Naive thymus-derived CD4-positive, alpha-beta T cell (primary cell): Measurements from ENCODE around the gene EZR. TPM values are rescaled to one million over a fixed set of nuclear protein-coding genes. Genes with fewer than 3 reads are reported as not detected.

Experiments used
- ATAC-seq: fragments of 150-1000 bp; cut with Tn5 transposase; 2 replicates; pipeline ENCODE4 v1.10.0; 2021; ENCODE audit warnings: mild to moderate bottlenecking, moderate library complexity
- CTCF ChIA-PET: fragments of 350-600 bp; sonication (Branson Sonifier 250); formaldehyde crosslinking; loops from one replicate; lab custom pipeline; 2021; ENCODE audit warnings: antibody characterized with exemption; lab: Charles Lee
- POLR2A ChIA-PET: fragments of 350-600 bp; sonication (Branson Sonifier 250); formaldehyde crosslinking; loops from one replicate; lab custom pipeline; 2021; ENCODE audit warnings: antibody characterized with exemption, inconsistent platforms; lab: Charles Lee
- DNase-seq, 9 donors: peaks; one replicate each; pipeline versions ENCODE4 v3.0.0 to v3.0.0-alpha.2; 2020 to 2022; ENCODE audit warnings: mixed read lengths in 1 of 9
- H3K27ac ChIP-seq: one replicate; pipeline ENCODE4 v1.7.0; 2013; ENCODE audit warnings: mild to moderate bottlenecking, low read depth, low read length, moderate library complexity
- H3K27me3 ChIP-seq, 2 donors: one replicate each; pipeline ENCODE4 v1.7.0; 2013; ENCODE audit warnings: low read length in 2 of 2, mild to moderate bottlenecking in 2 of 2, moderate library complexity in 2 of 2; ENCODE audit not compliant: control insufficient read depth in 2 of 2, insufficient read depth in 2 of 2
- H3K36me3 ChIP-seq, 3 experiments: 1 replicate in 2 of 3; 2 replicates in 1 of 3; pipeline ENCODE4 v1.7.0; 2013; ENCODE audit warnings: low read length in 3 of 3, mild to moderate bottlenecking in 3 of 3, moderate library complexity in 1 of 3; ENCODE audit not compliant: insufficient read depth in 3 of 3, control insufficient read depth in 2 of 3
- H3K4me1 ChIP-seq, 2 donors: one replicate each; pipeline ENCODE4 v1.7.0; 2013; ENCODE audit warnings: low read length in 2 of 2, mild to moderate bottlenecking in 2 of 2, moderate library complexity in 1 of 2; ENCODE audit not compliant: control insufficient read depth in 2 of 2, insufficient read depth in 2 of 2
- H3K4me3 ChIP-seq: 2 replicates; pipeline ENCODE4 v1.7.0; 2013; ENCODE audit warnings: mild to moderate bottlenecking, low read length
- H3K9me3 ChIP-seq, 3 experiments: 1 replicate in 2 of 3; 2 replicates in 1 of 3; pipeline ENCODE4 v1.7.0; 2013; ENCODE audit warnings: low read length in 3 of 3; ENCODE audit not compliant: control insufficient read depth in 2 of 3
- H3K27ac Mint-ChIP-seq, 9 donors: one replicate each; pipeline ENCODE4 v1.8.0; 2020 to 2022; ENCODE audit warnings: mixed read lengths in 9 of 9, mild to moderate bottlenecking in 8 of 9, moderate library complexity in 5 of 9, inconsistent platforms in 2 of 9
- H3K27me3 Mint-ChIP-seq, 5 donors: one replicate each; pipeline ENCODE4 v1.8.0; 2021 to 2022; ENCODE audit warnings: mixed read lengths in 5 of 5, mild to moderate bottlenecking in 1 of 5
- H3K36me3 Mint-ChIP-seq, 5 donors: one replicate each; pipeline ENCODE4 v1.8.0; 2020 to 2022; ENCODE audit warnings: mixed read lengths in 5 of 5, mild to moderate bottlenecking in 3 of 5, inconsistent platforms in 1 of 5
- H3K4me1 Mint-ChIP-seq, 7 donors: one replicate each; pipeline ENCODE4 v1.8.0; 2020 to 2022; ENCODE audit warnings: mixed read lengths in 7 of 7, mild to moderate bottlenecking in 3 of 7, inconsistent platforms in 1 of 7
- H3K4me3 Mint-ChIP-seq, 10 donors: one replicate each; pipeline ENCODE4 v1.8.0; 2020 to 2022; ENCODE audit warnings: mild to moderate bottlenecking in 10 of 10, mixed read lengths in 10 of 10, moderate library complexity in 6 of 10, inconsistent platforms in 2 of 10
- H3K9me3 Mint-ChIP-seq, 11 donors: one replicate each; pipeline ENCODE4 v1.8.0; 2020 to 2022; ENCODE audit warnings: mixed read lengths in 11 of 11, mild to moderate bottlenecking in 4 of 11, inconsistent platforms in 1 of 11, moderate library complexity in 1 of 11
- intact Hi-C, 2 donors: fragments of 100-400 bp; cut with micrococcal nuclease; formaldehyde crosslinking; loops; one replicate each; pipeline ENCODE4 v1.15.1; 2023
- polyA plus RNA-seq, 2 donors: library from polyadenylated mRNA; unstranded; fragments of 300-500 nt; fragmentation: Illumina TruSeq; gene quantifications; one replicate each; pipeline ENCODE4 v1.2.3, GENCODE V29; 2021
- total RNA-seq, 6 experiments: library from RNA in 5 of 6; stranded (reverse) in 5 of 6; gene quantifications; 1 replicate in 5 of 6; 2 replicates in 1 of 6; pipeline ENCODE4 v1.2.3 and lab custom pipeline; 2021 to 2026

The EZR gene
- total and polyA plus RNA-seq, 7 experiments from 2014 or later = 115 to 201 (median 140) TPM

GRCh38 chr6:158807515-158808441 is 11.4 kb downstream of the EZR start:
- no peak overlapping the region for H3K4me3 ChIP-seq
- H3K36me3 Mint-ChIP-seq = peaks cover 9 to 49% (median 24%) of the 10 kb centered on the region in 5 donors
- H3K27me3 Mint-ChIP-seq = no peaks in the 10 kb centered on the region
- H3K27ac Mint-ChIP-seq = peak overlapping the region in 6 of 9 donors; percentile 54 to 73 (median 60)
- H3K36me3 ChIP-seq = peaks cover 0 to 11% (median 11%) of the 10 kb centered on the region in 3 experiments
- peaks cover 74 to 93% of the 10 kb centered on the region in 2 donors for H3K4me1 ChIP-seq
- H3K9me3 ChIP-seq = no peaks in the 10 kb centered on the region
- peaks cover 0 to 5% (median 0%) of the 10 kb centered on the region in 11 donors for H3K9me3 Mint-ChIP-seq
- POLR2A ChIA-PET = interaction anchor here (0.6 to 3.3 kb wide), 7 partner anchors 10 to 75 kb away, joined by 3 to 24 read pairs (median 3); partner anchors contain the start of gene EZR
- peak overlapping the region in 8 of 10 donors; percentile 5 to 61 (median 24) for H3K4me3 Mint-ChIP-seq
- DNase-seq (no peak), ATAC-seq (no peak)
- CTCF ChIA-PET = no interaction called here
- no peaks in the 10 kb centered on the region for H3K27me3 ChIP-seq
- intact Hi-C loops = no loop called here
- peaks cover 60 to 98% (median 96%) of the 10 kb centered on the region in 7 donors for H3K4me1 Mint-ChIP-seq
- H3K27ac ChIP-seq = no peak overlapping the region

GRCh38 chr6:158805698-158806377 is 13.3 kb downstream of the EZR start:
- POLR2A ChIA-PET = interaction anchor here (0.6 to 1.3 kb wide), 4 partner anchors 8 to 180 kb away, joined by 4 to 6 read pairs (median 4); no protein-coding TSS in a partner anchor
- H3K4me1 Mint-ChIP-seq = peaks cover 57 to 98% (median 92%) of the 10 kb centered on the region in 7 donors
- peak overlapping the region in 8 of 9 donors; percentile 49 to 90 (median 74) for H3K27ac Mint-ChIP-seq
- peaks cover 82 to 93% of the 10 kb centered on the region in 2 donors for H3K4me1 ChIP-seq
- no peak for DNase-seq
- no peaks in the 10 kb centered on the region for H3K27me3 ChIP-seq
- no peak overlapping the region for H3K27ac ChIP-seq
- H3K9me3 Mint-ChIP-seq = peaks cover 0 to 5% (median 0%) of the 10 kb centered on the region in 11 donors
- H3K36me3 Mint-ChIP-seq = peaks cover 7 to 45% (median 23%) of the 10 kb centered on the region in 5 donors
- CTCF ChIA-PET = interaction anchor here (0.6 kb wide), 2 partner anchors 30 to 114 kb away, joined by 3 read pairs; no protein-coding TSS in a partner anchor
- peaks cover 0 to 14% (median 11%) of the 10 kb centered on the region in 3 experiments for H3K36me3 ChIP-seq
- H3K9me3 ChIP-seq = no peaks in the 10 kb centered on the region
- H3K4me3 ChIP-seq = no peak overlapping the region
- ATAC-seq = no peak
- H3K27me3 Mint-ChIP-seq = no peaks in the 10 kb centered on the region
- H3K4me3 Mint-ChIP-seq = peak overlapping the region; percentile 4 to 69 (median 30)
- intact Hi-C loops = loop anchor here (1.0 to 2.0 kb wide), 2 partner anchors 8 to 13 kb away; partner anchors contain the start of gene EZR (in 1 of the 2)

GRCh38 chr6:158804207-158804606 is 15.0 kb downstream of the EZR start:
- Histone ChIP-seq H3K4me3 (peak overlapping the region; percentile 37), H3K27ac (peak overlapping the region; percentile 77), H3K4me1 (peaks cover 78 to 92% of the 10 kb centered on the region in 2 donors), H3K36me3 (peaks cover 0 to 11% (median 9%) of the 10 kb centered on the region in 3 experiments), H3K9me3 (no peaks in the 10 kb centered on the region), H3K27me3 (no peaks in the 10 kb centered on the region)
- ChIA-PET CTCF (interaction anchor here (1.0 to 1.6 kb wide), 3 partner anchors 10 to 168 kb away, joined by 5 to 10 read pairs (median 5); no protein-coding TSS in a partner anchor), POLR2A (interaction anchor here (0.8 to 1.7 kb wide), 7 partner anchors 8 to 65 kb away, joined by 3 to 15 read pairs (median 4); no protein-coding TSS in a partner anchor)
- Mint-ChIP-seq H3K4me1 (peaks cover 56 to 98% (median 92%) of the 10 kb centered on the region in 7 donors), H3K27ac (peak overlapping the region; percentile 72 to 94 (median 82)), H3K36me3 (peaks cover 7 to 36% (median 19%) of the 10 kb centered on the region in 5 donors), H3K4me3 (peak overlapping the region; percentile 72 to 94 (median 81)), H3K9me3 (peaks cover 0 to 5% (median 0%) of the 10 kb centered on the region in 11 donors), H3K27me3 (no peaks in the 10 kb centered on the region)
- intact Hi-C loops = loop anchor here in 1 of 2 donors (1.0 to 2.0 kb wide), 2 partner anchors 15 kb away; partner anchors contain the start of gene EZR
- no peak for DNase-seq
- no peak for ATAC-seq

- intact Hi-C loops = loop anchor here (1.0 to 2.0 kb wide), 3 partner anchors 13 to 15 kb away; partner anchors contain the start of gene EZR (in 1 of the 2)
- Histone ChIP-seq H3K4me3 (peak overlapping the region; percentile 37), H3K4me1 (peaks cover 76 to 92% of the 10 kb centered on the region in 2 donors)
Measured at GRCh38 chr6:158803733-158804143, 15.4 kb downstream of the EZR start.

GRCh38 chr6:158801655-158802294 is 17.4 kb downstream of the EZR start:
- intact Hi-C loops = loop anchor here in 1 of 2 donors (2.0 kb wide), 1 partner anchor 15 kb away; no protein-coding TSS in a partner anchor
- H3K36me3 Mint-ChIP-seq = peaks cover 7 to 17% (median 10%) of the 10 kb centered on the region in 5 donors
- peaks cover 60 to 86% of the 10 kb centered on the region in 2 donors for H3K4me1 ChIP-seq
- no peak overlapping the region for H3K27ac ChIP-seq
- no peak for ATAC-seq
- H3K27me3 Mint-ChIP-seq = no peaks in the 10 kb centered on the region
- H3K27ac Mint-ChIP-seq = peak overlapping the region in 6 of 9 donors; percentile 22 to 92 (median 47)
- no peak for DNase-seq
- peaks cover 51 to 97% (median 90%) of the 10 kb centered on the region in 7 donors for H3K4me1 Mint-ChIP-seq
- no peaks in the 10 kb centered on the region for H3K9me3 ChIP-seq
- H3K36me3 ChIP-seq = peaks cover 0 to 3% (median 0%) of the 10 kb centered on the region in 3 experiments
- POLR2A ChIA-PET = interaction anchor here (0.6 to 1.9 kb wide), 9 partner anchors 9 to 197 kb away, joined by 3 to 10 read pairs (median 4); partner anchors contain the start of gene EZR
- H3K4me3 ChIP-seq = no peak overlapping the region
- H3K27me3 ChIP-seq = no peaks in the 10 kb centered on the region
- peak overlapping the region in 5 of 10 donors; percentile 5 to 94 (median 34) for H3K4me3 Mint-ChIP-seq
- CTCF ChIA-PET = interaction anchor here (0.6 to 0.7 kb wide), 3 partner anchors 13 to 123 kb away, joined by 3 to 4 read pairs (median 3); no protein-coding TSS in a partner anchor
- peaks cover 0 to 5% (median 0%) of the 10 kb centered on the region in 11 donors for H3K9me3 Mint-ChIP-seq

More at GRCh38 chr6:158803733-158804143, 15.4 kb downstream of the EZR start:
- Mint-ChIP-seq H3K36me3 (peaks cover 7 to 32% (median 19%) of the 10 kb centered on the region in 5 donors), H3K27ac (peak overlapping the region; percentile 72 to 94 (median 82)), H3K9me3 (peaks cover 0 to 5% (median 0%) of the 10 kb centered on the region in 11 donors), H3K27me3 (no peaks in the 10 kb centered on the region), H3K4me1 (peaks cover 57 to 98% (median 92%) of the 10 kb centered on the region in 7 donors), H3K4me3 (peak overlapping the region; percentile 72 to 94 (median 81))
- ChIA-PET POLR2A (interaction anchor here (0.8 to 1.7 kb wide), 9 partner anchors 8 to 196 kb away, joined by 3 to 15 read pairs (median 4); partner anchors contain the start of gene RSPH3), CTCF (interaction anchor here (1.0 to 1.6 kb wide), 3 partner anchors 10 to 168 kb away, joined by 5 to 10 read pairs (median 5); no protein-coding TSS in a partner anchor)
- H3K9me3 ChIP-seq = no peaks in the 10 kb centered on the region
- ATAC-seq = peak; percentile 55
- peak overlapping the region; percentile 77 for H3K27ac ChIP-seq
- H3K27me3 ChIP-seq = no peaks in the 10 kb centered on the region
- H3K36me3 ChIP-seq = peaks cover 0 to 9% (median 7%) of the 10 kb centered on the region in 3 experiments
- DNase-seq = peak in 7 of 9 donors; percentile 40 to 67 (median 60)
